T-helper 22 cell (primary cell): ENCODE data around the gene ZC3H4.
"Not testable (repeated sequence)": the region's sequence is repeated elsewhere in the genome, so short reads cannot be mapped to it uniquely, and the experiment has no call there.

Experiments used
- DNase-seq: peaks from one replicate; pipeline ENCODE4 v3.0.0-alpha.2; 2020; ENCODE audit warnings: low read depth

ZC3H4 gene

DNA sequence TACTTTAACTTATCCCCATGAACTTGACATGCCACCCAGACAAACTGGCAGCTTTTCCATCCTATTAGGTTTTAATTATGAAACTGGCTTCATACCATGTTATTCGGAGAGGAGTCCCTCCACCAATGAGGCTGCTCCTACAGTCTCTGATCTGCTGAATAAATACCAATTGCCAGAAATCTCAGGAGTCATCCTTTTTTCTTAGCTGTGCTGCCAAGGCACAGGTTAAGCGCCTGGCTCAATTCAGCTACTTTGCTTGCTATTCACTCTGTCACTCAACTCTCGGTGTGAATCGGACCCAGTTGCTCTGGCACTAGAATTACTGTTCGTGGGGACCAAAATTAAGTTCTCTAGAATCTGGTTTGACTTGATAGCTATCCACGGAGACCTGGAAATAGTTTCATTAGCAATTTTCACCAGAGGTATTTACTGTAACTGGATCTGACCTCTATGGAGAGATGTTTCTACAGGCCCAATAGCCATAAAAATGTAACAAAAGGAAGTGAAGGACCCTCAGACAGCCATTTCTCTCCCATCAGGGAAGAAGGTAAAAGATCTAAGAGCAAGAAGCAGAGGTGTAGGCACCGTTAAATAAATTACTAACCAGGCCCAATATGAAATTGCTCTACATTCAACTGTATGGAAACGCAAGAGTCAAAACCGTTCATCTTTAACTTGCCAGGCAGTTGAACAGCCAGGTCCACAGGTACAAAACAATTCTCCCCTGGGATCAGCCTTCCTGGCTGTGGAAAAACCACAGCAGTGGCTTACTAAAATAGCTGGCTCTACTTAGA is 5.4 kb downstream of the ZC3H4 start:
- no peak for DNase-seq

DNA sequence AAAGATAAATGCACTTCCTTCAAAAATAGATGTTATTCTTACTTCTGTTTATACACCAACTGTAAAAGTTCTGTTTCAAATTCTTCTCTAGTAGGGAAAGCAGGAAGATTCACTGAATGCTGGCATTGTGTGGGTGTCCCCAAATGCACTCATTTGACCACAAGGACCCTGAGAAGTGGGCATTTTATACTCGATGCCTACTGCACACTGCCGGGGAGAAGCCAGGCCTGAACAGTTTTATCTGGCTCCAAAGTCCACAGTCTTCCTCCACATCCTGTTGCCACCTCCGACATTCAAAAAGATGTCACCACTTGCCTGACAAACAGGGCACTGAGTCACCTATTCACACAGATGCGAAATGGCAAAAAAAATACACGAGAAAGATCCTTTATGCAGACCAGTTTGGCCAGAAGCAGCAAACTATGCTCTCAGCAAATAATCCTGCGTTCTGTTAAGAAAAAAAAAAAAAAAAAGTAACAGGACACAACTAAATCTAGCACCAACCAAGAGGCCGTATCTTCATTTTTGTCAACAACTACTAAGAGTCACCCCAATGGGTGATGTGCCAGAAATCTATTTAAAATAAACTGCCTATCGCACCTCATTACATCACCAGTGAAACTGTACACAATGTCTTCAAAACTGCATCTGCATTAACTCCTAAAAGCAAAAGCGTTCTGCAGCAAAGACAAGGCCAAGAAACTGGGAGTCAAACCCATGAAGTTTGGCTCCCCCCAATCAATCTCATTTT is 6.2 kb downstream of the ZC3H4 start:
- peak; percentile 29 for DNase-seq

DNA sequence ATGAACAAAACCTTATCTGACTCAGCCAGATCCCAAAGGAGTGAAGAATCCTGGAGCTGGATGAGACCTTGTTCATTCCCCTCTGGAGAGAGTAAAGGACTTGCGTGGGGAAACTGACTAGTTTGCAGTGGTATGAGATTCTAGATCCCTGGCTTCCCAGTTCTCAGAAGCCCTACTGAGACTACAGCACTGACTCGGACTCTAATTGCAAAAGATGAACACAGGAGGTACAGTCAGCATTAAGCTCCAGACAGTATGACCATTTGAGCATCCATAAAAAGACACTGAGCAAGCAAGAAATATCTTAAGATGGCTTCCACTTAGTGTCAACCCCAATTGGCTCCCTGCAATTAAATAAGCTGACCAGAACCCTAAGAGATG is 6.8 kb downstream of the ZC3H4 start:
- DNase-seq, result no peak

- DNase-seq, result no peak
Measured at GRCh38 chr19:47105874-47106273, 7.7 kb downstream of the ZC3H4 start.

- DNase-seq, result no peak
Measured at GRCh38 chr19:47104680-47105079, 8.9 kb downstream of the ZC3H4 start.

- no peak for DNase-seq
Measured at GRCh38 chr19:47102346-47103060, 11.1 kb downstream of the ZC3H4 start.

DNA sequence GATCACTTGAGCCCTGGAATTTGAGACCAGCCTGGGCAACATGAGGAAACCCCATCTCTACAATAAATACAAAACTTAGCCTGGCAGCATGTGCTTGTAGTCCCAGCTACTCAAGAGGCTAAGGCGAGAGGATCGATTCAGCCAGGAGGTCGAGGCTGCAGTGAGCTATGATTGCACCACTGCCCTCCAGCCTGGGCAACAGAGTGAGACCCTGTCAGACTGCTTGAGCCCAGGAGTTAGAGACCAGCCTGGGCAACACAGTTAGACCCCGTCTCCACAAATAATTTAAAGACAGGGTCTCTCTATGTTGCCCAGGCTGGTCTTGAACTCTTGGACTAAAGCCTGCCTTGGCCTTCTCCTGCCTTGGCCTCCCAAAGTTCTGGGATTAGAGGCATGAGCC is 12.5 kb downstream of the ZC3H4 start:
- not testable (repeated sequence) for DNase-seq

- DNase-seq, result no peak
Measured at GRCh38 chr19:47100290-47100689, 13.3 kb downstream of the ZC3H4 start.

DNA sequence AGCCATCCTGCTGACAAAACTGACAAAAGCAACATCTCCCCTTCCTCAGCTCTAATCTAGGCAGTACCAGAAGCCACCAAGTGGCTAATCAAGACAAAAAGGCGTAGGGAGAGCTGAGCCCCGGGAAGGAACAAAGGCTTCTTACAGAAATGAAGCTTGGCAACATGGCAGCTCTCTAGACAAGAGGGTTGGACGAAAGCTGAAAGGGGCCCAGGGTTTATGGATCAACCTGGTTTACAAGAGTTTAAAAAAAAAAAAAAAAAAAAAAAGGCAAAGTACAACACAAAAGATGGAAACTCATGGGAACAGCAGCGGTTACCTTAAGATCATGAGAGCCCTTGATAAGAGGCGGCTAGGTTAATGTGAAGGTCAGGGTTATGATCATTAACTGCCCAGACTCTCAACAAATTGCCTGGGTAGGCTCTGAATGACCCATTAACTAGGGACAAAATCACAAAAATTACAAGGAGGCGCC is 14.0 kb downstream of the ZC3H4 start:
- DNase-seq, result no peak

DNA sequence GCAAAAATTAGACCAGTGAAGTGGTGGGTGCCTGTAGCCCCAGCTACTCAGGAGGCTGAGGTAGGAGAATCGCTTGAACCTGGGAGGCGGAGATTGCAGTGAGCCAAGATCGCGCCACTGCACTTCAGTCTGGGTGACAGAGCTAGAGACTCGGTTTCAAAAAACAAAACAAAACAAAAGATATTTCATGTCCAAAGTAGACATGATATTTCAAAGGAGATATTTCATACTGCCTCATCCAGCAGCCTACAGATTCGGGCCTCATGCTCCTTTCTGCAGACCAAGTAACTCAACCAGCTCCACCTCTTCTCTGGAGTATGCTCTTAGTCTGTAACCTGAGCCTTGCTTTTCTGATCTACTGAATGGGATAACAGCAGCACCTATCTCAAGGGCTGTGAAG is 15.0 kb downstream of the ZC3H4 start:
- DNase-seq, result no peak

DNA sequence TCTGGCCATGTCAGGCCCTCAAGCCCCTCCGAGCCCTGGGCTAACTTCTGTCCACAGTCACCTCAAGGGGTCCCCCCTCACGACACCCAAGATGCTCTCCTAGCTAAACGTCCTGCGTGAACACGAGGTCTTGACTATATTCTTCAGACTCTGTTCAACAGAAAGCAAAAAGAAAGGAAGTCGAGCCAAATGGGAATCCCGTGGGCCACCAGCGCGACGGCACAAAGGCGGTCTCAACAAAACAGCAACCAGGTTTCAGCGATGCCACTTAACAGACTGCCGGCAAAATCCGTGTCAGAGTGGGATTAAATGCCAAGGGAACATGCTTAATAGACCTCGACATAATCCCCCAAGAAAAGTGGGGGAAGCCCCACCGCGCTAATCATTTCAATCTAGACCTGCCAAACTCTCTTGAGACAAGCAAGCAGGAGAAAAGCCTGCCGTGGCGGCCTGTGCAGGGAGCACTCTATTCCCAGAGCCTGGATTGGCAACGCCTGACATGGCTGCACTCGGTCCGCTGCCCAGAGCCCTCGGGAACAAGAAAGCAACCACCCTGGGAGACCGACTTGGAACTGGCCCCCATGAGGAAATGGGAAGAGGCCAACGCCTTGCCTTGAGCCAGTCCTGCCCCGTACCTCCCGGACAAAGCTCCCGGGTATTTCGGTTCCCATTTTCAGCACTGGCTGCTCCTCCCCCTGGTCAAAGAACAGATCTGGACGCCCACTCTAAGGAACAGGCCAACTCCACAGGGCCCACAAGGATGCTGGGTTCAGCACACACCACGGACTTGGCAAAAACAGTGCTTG is 16.0 kb downstream of the ZC3H4 start:
- DNase-seq, result no peak

DNA sequence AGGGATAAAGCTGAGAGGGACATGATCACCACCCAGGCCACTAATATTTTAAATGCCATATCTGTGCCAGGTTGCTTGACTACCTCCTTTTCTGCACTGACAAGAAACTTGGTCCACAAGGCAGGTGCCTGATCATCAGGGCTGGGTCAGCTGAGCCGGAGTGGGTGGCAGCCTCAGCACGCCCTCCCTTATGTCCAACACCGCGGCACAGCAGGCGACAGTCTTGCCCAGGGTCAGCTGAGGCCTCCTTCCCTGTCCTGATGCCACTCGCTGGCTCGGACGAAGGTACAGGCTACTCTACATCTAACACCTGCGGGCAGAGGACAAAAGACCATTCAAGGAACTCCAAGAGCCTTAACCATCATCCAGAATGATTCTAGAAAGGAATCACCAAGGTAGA is 16.9 kb downstream of the ZC3H4 start:
- DNase-seq, result no peak

- DNase-seq, result no peak
Measured at GRCh38 chr19:47096100-47096704, 17.4 kb downstream of the ZC3H4 start.

- DNase-seq, result no peak
Measured at GRCh38 chr19:47095476-47096099, 18.0 kb downstream of the ZC3H4 start.

- no peak for DNase-seq
Measured at GRCh38 chr19:47094557-47095475, 18.8 kb downstream of the ZC3H4 start.

DNA sequence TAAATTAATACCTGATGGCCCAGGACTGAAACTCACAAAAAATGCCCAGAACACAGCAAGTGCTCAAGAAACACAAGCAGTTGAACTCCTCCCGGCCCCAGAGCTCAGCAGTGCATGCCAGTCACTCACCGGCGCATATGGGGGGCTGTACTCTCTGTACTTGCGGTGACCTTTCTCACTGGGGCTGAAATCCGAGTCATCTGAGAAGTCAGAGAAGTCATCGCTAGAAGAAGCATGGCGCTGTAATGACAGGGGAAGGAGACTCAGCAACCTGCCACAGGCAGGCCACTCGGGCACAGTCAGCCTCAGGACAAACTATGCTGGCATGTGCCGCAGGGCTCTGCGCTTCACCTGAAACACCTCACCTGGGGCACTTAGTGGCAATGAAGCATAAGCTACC is 19.7 kb downstream of the ZC3H4 start:
- no peak for DNase-seq

GRCh38 chr19:47093254-47093653 is 20.3 kb downstream of the ZC3H4 start:
- DNase-seq, result no peak

GRCh38 chr19:47089767-47090350 is 23.7 kb downstream of the ZC3H4 start:
- no peak for DNase-seq

DNA sequence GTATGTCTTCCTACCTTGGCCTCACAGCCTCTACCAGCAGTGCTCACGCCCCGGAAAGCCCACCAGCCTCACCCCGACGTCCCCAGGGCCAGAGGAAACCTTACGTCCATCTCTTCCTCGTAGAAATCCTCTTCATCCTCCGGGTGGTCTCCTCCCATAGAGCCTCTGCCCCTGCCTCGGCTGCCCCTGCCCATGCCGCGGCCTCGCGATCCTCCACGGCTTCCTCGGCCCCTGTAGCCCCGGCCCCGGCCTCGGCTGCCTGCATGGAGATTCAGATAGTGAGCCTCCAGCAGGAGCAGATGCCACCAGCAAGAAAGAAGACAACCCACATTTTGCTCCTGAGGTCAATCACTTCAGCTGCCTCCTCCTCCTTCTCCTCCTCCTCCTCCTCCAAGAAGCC is 27.3 kb downstream of the ZC3H4 start:
- DNase-seq, result no peak
